ENCODE measurements around the gene TFB2M.

- TF ChIP-seq TAF1 (IDR thresholded peaks at IDR 0.05; ENCODE audit: borderline replicate concordance, insufficient read depth, low read length) (no peak), POLR2AphosphoS5 (IDR thresholded peaks at IDR 0.05; ENCODE audit: low read depth, low read length) (no peak)
Measured at GRCh38 chr1:246513619-246514343, 52.3 kb downstream of the TFB2M start.

Measured in PFSK-1 (cell line).